HCT116 (cell line): ENCODE results near the gene NUP210. TPM values are rescaled to one million over a fixed set of nuclear protein-coding genes. Genes with fewer than 3 reads are reported as not detected.
A peak's percentile ranks its signal among the peaks of the same experiment; 100 is the strongest.

ENCODE experiments used
- ATAC-seq: fragments of 200-7000 bp; cut with Tn5 transposase; 2 replicates; pipeline ENCODE4 v1.9.1; 2020; ENCODE audit warnings: mild to moderate bottlenecking, moderate library complexity
- BruUV-seq: library from RNA; stranded (reverse); fragments of 400-500 nt; replicated peaks from 2 replicates; lab custom pipeline; 2021; lab: Mats Ljungman, UMichigan
- CTCF ChIA-PET: fragments of 300-600 bp; sonication (Branson Sonifier 250); formaldehyde crosslinking; loops from one replicate; lab custom pipeline; 2021; ENCODE audit warnings: antibody characterized with exemption; lab: Charles Lee
- POLR2A ChIA-PET: fragments of 300-600, 350-600 bp; sonication (Branson Sonifier 250); formaldehyde crosslinking; loops from one replicate; lab custom pipeline; 2021; ENCODE audit warnings: antibody characterized with exemption; lab: Charles Lee
- RAD21 ChIA-PET, 2 experiments: fragments of 300-600 bp; sonication (Branson Sonifier 250); formaldehyde crosslinking; loops; one replicate each; lab custom pipeline; 2023; ENCODE audit warnings: low total read pairs in 2 of 2; ENCODE audit not compliant: uncharacterized antibody in 2 of 2, unreplicated experiment in 2 of 2, low non-redundant PET in 1 of 2; lab: Charles Lee
- DNase-seq: peaks from one replicate; pipeline ENCODE4 v3.0.0-alpha.2; 2010; ENCODE audit warnings: low read depth, low spot score
- H2AFZ ChIP-seq: fragments of 200-600 bp; shearing (Covaris generic), sonication (generic); 2 replicates; pipeline ENCODE4 v1.6.1; 2017; ENCODE audit warnings: low read depth, mixed run types, mixed read lengths, antibody characterized with exemption, low read length; ENCODE audit not compliant: poor library complexity, severe bottlenecking
- H3K27ac ChIP-seq: 2 replicates; pipeline ENCODE4 v1.5.1; 2012; ENCODE audit warnings: low read depth, low read length
- H3K27me3 ChIP-seq: fragments of 200-600 bp; sonication (generic); 2 replicates; pipeline ENCODE4 v1.6.1; 2016; ENCODE audit warnings: mixed run types, low read length, mixed read lengths; ENCODE audit not compliant: insufficient read depth
- H3K36me3 ChIP-seq, 2 experiments: fragments of 200-500 bp in 1 of 2; fragments of 200-600 bp in 1 of 2; sonication (Bioruptor generic) in 1 of 2; sonication (generic) in 1 of 2; 2 replicates each; pipeline versions ENCODE4 v1.5.1 to v1.6.1; 2014 to 2016; ENCODE audit warnings: low read length in 2 of 2, inconsistent platforms in 1 of 2, mixed read lengths in 1 of 2, mixed run types in 1 of 2; ENCODE audit not compliant: insufficient read depth in 2 of 2, control insufficient read depth in 1 of 2
- H3K4me1 ChIP-seq, 2 experiments: fragments of 200-600 bp in 1 of 2; sonication (generic) in 1 of 2; 2 replicates each; pipeline versions ENCODE4 v1.5.1 to v1.6.1; 2012 to 2017; ENCODE audit warnings: low read length in 2 of 2, inconsistent platforms in 1 of 2, mild to moderate bottlenecking in 1 of 2, mixed read lengths in 1 of 2, mixed run types in 1 of 2, moderate library complexity in 1 of 2; ENCODE audit not compliant: insufficient read depth in 2 of 2, control insufficient read depth in 1 of 2
- H3K4me2 ChIP-seq: fragments of 200-600 bp; sonication (generic); 2 replicates; pipeline ENCODE4 v1.6.1; 2017; ENCODE audit warnings: mixed run types, low read length, mixed read lengths
- H3K4me3 ChIP-seq, 2 experiments: fragments of 200-600 bp in 1 of 2; sonication (generic) in 1 of 2; replicated peaks in 1 of 2; 2 replicates each; pipeline ENCODE4 v1.5.1; 2011 to 2016; ENCODE audit warnings: low read length in 2 of 2, control low read depth in 1 of 2, low read depth in 1 of 2, mild to moderate bottlenecking in 1 of 2, mixed read lengths in 1 of 2, mixed run types in 1 of 2
- H3K79me2 ChIP-seq: fragments of 200-600 bp; sonication (generic); 2 replicates; pipeline ENCODE4 v1.6.1; 2017; ENCODE audit warnings: mild to moderate bottlenecking, mixed run types, low read length, moderate library complexity, mixed read lengths; ENCODE audit not compliant: insufficient read depth
- H3K9ac ChIP-seq: fragments of 200-600 bp; sonication (generic); 2 replicates; pipeline ENCODE4 v1.6.1; 2016; ENCODE audit warnings: low read length, mixed read lengths
- H3K9me2 ChIP-seq: fragments of 200-600 bp; sonication (generic), shearing (Covaris generic); 2 replicates; pipeline ENCODE4 v1.6.1; 2017; ENCODE audit warnings: mixed run types, mild to moderate bottlenecking, moderate library complexity; ENCODE audit not compliant: insufficient read depth
- H3K9me3 ChIP-seq, 2 experiments: fragments of 200-500 bp in 1 of 2; fragments of 200-600 bp in 1 of 2; sonication (Bioruptor generic) in 1 of 2; sonication (generic) in 1 of 2; 2 replicates each; pipeline ENCODE4 v1.6.1; 2014 to 2017; ENCODE audit warnings: low read length in 2 of 2, mixed read lengths in 2 of 2, inconsistent platforms in 1 of 2, low read depth in 1 of 2, mild to moderate bottlenecking in 1 of 2, mixed run types in 1 of 2, moderate library complexity in 1 of 2; ENCODE audit not compliant: control insufficient read depth in 1 of 2, insufficient read depth in 1 of 2
- H4K20me1 ChIP-seq: fragments of 200-600 bp; sonication (generic), shearing (Covaris generic); 2 replicates; pipeline ENCODE4 v1.6.1; 2017; ENCODE audit warnings: mixed run types, mild to moderate bottlenecking, moderate library complexity; ENCODE audit not compliant: insufficient read depth
- ATF3 ChIP-seq: IDR thresholded peaks from 2 replicates; pipeline ENCODE4 v1.6.1; 2012
- CBX3 ChIP-seq: IDR thresholded peaks from 2 replicates; pipeline ENCODE4 v1.6.1; 2012; ENCODE audit warnings: low read depth
- CTCF ChIP-seq, 3 experiments: fragments of 200-600 bp in 1 of 3; sonication (generic) in 1 of 3; IDR thresholded peaks in 2 of 3; conservative IDR thresholded peaks in 1 of 3; 2 replicates each; pipeline ENCODE4 v1.5.1; 2012 to 2017; ENCODE audit warnings: low read depth in 2 of 3, low read length in 2 of 3, antibody characterized with exemption in 1 of 3, borderline replicate concordance in 1 of 3, control low read depth in 1 of 3, mild to moderate bottlenecking in 1 of 3, mixed read lengths in 1 of 3, mixed run types in 1 of 3, moderate library complexity in 1 of 3; ENCODE audit not compliant: insufficient read depth in 1 of 3
- MAX ChIP-seq: IDR thresholded peaks from 2 replicates; pipeline ENCODE4 v1.6.1; 2012
- RAD21 ChIP-seq: IDR thresholded peaks from 2 replicates; pipeline ENCODE4 v1.6.1; 2012; ENCODE audit warnings: low read depth, mild to moderate bottlenecking
- SIN3A ChIP-seq: IDR thresholded peaks from 2 replicates; pipeline ENCODE4 v1.6.1; 2012; ENCODE audit warnings: low read depth
- SRF ChIP-seq: IDR thresholded peaks from 2 replicates; pipeline ENCODE4 v1.6.1; 2012; ENCODE audit warnings: low read depth
- intact Hi-C: fragments of 100-400 bp; cut with micrococcal nuclease; formaldehyde crosslinking; loops from 2 replicates; pipeline ENCODE4 v1.10.0; 2022
- total RNA-seq: library from RNA; stranded (reverse); gene quantifications from one replicate; pipeline ENCODE4 v1.2.1, GENCODE V29; 2021; ENCODE audit not compliant: unreplicated experiment

Gene NUP210
- total RNA-seq, 1 experiment from 2014 or later = 74.9 TPM

- peak; percentile 62; the same call in 1 of the 2 replicates for ATAC-seq
- no peak overlapping the region for H2AFZ ChIP-seq
- DNase-seq = no peak
- H3K9me3 ChIP-seq = no peaks in the 10 kb centered on the region
- no peaks in the 10 kb centered on the region for H3K9me2 ChIP-seq
- H3K79me2 ChIP-seq = no peaks in the 10 kb centered on the region
- H3K4me3 ChIP-seq = no peak overlapping the region
- peaks cover 0 to 7% of the 10 kb centered on the region in 2 experiments; a peak in 1 of 4 replicates for H3K4me1 ChIP-seq
- H3K27ac ChIP-seq = no peak overlapping the region
- BruUV-seq = no TSS peak
- TF ChIP-seq SIN3A (no peak), RAD21 (peak; percentile 17; the same call in 1 of the 2 replicates), CBX3 (no peak), MAX (no peak), SRF (no peak), CTCF (IDR thresholded peaks at IDR 0.05 in 2 of 3, conservative IDR thresholded peaks at IDR 0.05 in 1 of 3; ENCODE audit: borderline replicate concordance in 1 of 3, insufficient read depth in 1 of 3, low read depth in 2 of 3, low read length in 2 of 3) (peak in 2 of 3 experiments; percentile 25 to 33; a peak in 3 of 6 replicates), ATF3 (no peak)
- TF ChIP-seq, all 23 proteins: peak for 2
- no peaks in the 10 kb centered on the region for H4K20me1 ChIP-seq
- no peak overlapping the region for H3K4me2 ChIP-seq
- CTCF ChIA-PET = interaction anchor here (1.4 kb wide), 1 partner anchor 294 kb away, joined by 3 read pairs; no protein-coding TSS in a partner anchor
- peaks cover 23% of the 10 kb centered on the region in 2 experiments; a peak in 3 of 4 replicates for H3K36me3 ChIP-seq
- POLR2A ChIA-PET = no interaction called here
- RAD21 ChIA-PET = no interaction called here
- H3K27me3 ChIP-seq = no peaks in the 10 kb centered on the region
- intact Hi-C loops = no loop called here
- H3K9ac ChIP-seq = no peak overlapping the region
Measured at GRCh38 chr3:13353936-13354542, 66.1 kb downstream of the NUP210 start.
